GM18873 (cell line): ENCODE measurements around the gene KRTAP5-1.

Source experiments
- ATAC-seq: cut with Tn5 transposase; IDR thresholded peaks from one replicate; pipeline ENCODE4 v1.9.1; 2021; ENCODE audit warnings: mild to moderate bottlenecking, moderate library complexity, moderate number of reproducible peaks; ENCODE audit not compliant: unreplicated experiment, low FRiP score

KRTAP5-1 gene

DNA sequence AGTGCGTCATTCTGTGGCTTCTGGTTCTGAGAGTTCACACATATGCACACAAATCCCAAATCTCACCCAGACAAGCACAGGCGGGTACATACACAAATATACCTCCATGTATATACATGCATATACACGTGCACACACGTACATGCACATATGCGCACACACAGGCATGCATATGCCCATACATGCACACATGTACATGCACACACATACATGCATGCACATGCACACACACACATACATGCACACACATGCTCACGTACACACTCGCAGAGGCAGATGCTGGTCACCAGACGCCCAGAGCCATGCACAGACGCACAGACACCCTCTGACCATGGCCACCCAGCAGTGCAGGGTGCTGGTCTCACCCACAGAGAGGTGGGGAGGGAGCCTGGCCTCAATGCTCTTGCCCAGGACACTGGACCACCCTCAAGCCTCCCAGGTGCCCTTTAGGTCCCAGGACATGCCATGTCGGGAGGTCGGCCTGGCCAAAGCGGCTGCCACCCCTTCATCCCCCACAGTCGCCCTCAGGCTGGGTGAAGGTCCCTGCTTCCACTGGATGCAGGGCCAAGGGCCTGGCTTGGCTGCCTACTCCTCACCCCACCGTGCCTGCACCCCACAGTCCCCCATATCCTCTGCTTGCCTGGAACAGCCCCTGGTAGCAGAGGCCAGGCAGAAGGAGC lies 22.5 kb downstream of the KRTAP5-1 start:
- ATAC-seq = no peak

DNA sequence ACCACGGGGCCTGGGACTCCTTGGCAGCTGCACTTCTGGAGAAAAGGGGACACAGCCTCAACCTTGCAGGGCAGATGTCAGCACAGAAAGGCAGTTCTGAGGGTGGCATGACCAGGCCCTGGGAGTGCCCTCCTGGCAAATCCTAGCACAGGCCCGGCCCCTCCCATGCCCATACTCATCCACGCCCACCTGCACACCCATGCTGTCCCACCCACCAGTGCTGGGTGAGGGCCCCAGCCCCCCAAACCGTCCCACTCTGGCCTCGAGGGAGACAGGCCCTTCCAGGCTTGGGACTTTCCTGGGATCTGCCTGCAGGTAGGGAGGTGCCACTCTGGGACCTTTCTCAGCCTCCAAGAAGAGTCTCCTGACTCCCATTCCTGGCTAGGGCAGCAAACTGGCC lies 23.1 kb downstream of the KRTAP5-1 start:
- ATAC-seq = no peak

DNA sequence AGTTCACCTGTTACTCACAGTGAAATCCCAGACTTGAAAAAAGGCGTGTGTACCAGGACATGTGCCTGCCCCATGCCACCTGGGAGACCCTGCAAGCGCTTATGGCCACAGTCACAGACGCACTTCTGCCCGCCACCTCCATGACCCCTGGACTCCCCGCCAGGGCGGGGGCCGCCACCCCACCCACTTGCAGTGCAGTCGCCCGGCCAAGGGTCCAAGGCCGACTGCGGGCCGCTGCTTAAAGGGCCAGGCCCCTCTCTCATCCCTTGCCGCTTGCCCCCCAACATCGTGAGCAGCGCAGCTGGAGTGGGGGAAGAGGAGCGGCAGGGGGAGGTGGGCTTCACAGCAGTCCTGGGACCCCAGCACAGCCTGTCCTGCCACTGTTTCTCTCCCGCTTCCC lies 23.8 kb downstream of the KRTAP5-1 start:
- no peak for ATAC-seq

DNA sequence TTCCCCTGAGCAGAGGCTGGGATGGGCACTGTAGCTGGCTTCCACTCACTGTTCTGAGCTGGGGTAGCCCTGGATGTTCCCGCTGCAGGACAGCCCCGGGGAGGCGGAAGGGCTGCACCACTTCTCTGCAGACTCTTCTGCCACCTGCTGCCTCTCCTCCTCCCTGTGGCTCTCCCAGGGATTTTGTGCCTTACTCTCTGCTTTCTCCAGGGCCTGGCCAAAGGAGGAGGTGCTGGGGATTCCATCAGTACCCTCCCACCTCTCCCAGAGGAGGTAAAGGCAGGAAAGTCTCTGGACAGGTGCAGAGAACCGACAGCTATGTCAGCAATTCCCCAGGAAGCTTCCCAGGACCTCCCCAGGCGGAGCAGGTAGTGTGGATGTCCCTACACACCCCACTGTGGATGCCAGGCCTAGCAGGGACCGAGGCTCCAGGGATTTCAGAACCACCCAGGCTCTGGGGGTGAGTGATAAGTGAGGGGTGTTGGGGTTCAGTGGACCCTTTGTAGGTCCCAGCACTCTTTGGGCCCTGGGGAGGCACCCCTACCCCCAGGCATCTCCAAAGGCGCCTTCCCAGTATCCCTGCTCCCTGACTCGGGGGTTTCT lies 24.3 kb downstream of the KRTAP5-1 start:
- ATAC-seq = no peak

DNA sequence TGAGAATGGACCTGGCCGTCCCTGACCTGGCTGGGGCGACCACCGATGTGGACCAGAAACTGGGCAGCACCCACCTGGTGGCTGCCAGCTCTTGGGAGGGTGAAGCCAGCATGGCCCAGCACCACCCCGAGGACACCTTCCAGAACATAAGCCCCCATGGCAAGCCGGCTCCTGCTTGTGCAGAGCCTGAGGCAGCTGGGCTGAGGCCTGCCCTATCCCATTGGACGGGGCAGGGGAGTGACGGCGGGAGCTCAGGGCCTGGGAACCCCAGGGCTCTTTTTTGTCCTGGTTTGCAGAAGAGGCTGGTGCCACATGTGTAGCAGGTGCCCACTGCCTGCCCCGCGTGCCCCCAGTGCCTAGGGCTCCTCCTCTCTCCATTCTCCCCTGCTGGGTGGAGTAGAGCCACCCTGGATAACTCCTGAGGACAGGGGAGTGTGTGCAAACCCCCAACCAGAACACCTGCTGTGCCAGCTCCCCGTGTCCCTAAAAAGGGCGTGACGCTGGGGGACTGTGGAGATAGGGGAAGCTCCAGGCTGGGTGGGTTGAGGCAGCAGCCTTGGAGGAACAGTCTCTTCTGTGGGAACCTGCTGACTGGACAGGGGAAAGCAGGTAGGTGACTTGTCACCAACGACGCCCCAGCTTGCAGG lies 25.0 kb downstream of the KRTAP5-1 start:
- no peak for ATAC-seq

DNA sequence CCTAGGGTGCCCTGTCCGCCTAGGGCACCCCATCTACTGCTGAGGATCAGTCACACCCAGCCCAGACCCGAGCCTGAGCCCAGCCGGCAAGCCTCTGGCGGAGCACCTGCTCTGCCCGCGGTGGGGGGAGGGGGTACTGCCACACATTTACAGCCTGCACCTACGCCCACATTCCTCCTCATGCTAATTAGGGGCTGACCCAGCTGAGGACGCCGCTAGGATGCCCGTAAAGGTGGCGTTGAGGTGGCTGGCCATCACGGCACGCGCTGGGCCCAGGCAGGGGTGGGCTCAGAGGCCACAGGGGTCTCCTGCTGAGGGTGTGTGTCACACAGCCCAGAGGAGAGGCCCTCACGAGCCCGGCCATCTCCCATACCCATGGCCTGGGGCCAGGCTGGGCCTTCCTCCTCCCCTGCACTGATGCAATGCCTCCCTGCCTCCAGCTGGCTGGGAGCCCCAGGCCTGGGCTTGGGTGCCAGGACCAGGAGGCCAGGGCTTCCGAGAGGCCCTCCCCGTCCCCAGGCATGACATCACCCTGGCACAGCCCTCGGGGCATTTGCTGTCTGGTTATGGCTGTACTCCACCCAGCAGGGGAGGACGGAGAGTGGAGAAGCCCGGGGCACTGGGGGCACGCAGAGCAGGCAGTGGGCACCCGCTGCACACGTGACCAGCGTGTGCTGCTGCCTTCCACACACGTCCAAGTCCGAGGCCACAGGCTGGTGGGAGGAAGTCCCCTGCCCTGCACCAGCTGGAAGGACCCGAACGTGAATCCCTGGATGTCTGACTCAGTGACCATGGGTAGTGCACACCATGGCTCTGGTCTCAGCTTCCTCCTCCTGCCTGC lies 25.8 kb downstream of the KRTAP5-1 start:
- no peak for ATAC-seq

DNA sequence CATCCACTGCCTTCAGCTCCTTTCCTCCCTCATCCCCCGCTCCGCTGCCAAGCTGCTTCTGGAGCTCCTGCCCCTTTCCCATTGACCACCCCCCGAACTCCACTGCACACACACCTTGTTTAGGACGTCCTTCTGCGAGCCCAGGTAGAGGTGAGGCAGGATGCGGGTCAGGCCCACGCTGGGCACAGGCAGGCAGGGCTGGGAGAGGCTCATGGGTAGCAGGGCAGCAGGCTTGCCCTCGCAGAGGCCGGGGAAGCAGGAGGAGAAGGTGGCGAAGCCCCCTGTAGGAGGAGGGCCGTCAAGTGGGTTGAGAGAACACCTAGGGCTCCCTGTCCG lies 26.3 kb downstream of the KRTAP5-1 start:
- no peak for ATAC-seq

DNA sequence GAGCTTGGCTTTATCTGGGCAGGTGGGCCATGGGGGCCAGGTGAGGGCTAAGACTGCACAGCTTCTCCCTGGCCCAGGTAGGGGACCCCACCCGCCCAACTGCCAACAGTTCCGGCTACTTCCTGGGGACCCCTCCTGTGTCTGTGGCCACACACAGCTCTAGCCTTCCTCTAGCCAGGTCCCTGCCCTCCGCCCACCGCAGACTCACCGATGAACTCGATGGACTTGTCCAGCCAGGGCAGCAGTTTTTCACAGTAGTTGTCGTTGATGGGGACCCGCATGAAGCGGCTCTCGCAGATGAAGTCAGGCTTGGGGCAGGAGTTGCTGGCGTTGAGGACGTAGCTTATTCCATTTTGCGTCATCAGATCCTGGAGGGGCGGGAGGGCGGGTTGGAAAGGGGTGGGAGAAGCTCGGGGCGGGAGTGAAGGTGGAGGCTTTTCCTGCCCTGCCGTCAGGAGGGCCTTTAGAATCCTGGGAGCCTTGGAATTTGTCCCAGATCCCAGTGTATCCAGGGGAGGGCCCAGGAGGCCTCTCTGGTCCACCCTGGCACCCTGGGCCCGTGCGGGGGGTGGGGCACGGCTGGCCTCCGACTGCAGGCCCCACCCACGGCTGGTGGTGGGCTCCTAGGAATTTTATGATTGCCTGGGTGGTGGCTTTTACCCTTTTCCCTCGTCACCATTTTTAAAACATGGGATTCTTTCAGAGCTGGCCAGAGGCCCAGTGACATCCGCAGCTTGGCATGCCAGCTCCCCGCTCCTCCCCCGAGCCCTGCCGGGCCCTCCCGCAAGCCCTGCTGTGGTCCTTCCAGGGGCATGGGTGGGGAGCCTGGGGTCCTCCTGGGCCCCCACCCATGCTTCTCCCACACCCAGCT lies 26.9 kb downstream of the KRTAP5-1 start:
- no peak for ATAC-seq

DNA sequence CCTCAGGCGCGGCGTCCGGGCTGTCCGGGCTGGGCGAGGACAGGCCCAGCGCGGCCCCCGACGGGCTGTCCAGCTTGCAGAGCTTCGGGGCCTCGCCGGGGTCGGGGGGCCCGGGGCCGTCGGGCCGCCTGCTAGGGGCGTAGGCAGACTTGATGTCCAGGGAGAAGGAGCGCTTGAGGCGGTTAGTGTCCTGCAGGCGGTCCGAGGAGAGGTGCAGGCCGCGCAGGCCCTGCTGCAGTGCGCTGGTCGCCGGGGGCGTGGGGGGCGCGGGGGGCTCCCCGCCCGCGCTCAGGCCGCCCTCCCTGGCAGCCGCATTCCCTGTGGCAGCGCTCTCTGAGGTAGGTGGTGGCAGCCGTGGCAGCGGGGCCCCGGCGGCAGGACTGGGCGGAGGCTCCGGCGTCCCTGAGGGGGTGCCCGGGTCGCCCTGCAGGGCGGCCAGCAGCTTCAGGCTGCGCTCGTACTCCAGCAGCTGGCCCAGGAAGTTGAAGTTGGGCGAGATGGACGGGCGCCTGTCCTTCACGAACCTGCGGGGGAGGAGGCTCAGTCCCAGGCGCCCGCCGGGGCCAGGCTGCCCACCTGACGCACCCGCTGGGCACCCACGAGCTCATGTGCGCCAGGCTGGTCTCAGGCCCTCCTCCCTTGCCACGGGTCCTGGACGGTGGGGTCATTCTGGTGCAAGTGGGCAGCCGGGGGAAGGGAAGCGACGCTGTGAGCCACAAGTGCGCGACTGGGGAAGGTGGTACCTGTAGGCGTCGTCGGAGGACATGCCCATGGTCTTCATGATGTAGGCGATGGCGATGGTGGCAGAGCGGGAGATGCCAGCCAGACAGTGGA lies 27.8 kb downstream of the KRTAP5-1 start:
- no peak for ATAC-seq

DNA sequence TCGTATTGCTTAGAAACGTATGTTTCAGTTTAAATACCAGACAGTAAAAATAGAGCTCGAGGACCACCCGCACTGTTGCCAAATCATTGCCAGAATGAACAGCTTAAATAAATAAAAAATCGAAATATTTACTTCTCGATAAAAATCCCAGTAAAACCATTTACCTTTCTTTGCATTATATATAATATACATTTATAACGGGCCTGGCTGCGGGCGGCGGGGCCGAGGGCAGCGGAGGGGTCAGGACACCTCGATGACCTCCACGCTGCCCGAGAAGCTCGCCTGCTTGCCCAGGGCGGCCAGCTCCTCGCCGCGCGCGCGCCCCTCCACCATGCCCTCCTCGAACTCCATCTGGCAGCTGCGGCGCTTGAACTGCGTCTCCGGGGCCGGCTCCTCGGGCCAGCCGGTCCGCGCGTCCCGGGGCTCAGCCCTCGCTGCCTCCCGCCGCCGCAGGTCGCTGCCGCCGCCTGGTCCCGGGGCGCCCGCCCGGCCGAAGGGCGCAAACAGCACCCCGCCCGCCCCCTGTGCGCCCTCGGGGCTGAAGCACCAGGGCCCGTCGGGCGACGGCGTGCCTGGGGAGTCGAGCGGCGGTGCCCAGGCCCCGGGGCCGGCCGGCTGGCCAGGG lies 28.7 kb downstream of the KRTAP5-1 start:
- ATAC-seq = no peak

DNA sequence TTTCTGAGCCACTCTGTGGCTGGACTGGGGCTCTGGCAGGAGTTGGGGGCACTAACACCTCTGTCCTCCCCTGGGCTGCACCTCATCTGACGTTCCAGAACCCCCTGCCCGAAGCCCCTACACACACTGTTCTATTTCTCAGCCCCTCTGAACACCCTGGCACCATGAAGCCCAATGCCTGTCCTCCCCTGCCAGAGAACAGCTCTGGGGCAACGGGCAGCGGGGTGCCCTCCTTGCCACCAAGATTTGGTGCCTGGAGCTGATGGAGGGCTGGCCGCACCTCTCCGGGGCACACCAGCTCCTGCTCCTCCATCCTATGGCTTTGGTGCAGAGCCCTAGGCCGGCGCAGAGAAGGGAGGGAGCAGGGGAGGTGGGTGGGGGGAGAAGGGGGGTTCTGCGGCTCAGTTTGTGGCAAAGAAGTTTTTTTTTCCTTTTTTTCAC lies 29.4 kb downstream of the KRTAP5-1 start:
- ATAC-seq = no peak

DNA sequence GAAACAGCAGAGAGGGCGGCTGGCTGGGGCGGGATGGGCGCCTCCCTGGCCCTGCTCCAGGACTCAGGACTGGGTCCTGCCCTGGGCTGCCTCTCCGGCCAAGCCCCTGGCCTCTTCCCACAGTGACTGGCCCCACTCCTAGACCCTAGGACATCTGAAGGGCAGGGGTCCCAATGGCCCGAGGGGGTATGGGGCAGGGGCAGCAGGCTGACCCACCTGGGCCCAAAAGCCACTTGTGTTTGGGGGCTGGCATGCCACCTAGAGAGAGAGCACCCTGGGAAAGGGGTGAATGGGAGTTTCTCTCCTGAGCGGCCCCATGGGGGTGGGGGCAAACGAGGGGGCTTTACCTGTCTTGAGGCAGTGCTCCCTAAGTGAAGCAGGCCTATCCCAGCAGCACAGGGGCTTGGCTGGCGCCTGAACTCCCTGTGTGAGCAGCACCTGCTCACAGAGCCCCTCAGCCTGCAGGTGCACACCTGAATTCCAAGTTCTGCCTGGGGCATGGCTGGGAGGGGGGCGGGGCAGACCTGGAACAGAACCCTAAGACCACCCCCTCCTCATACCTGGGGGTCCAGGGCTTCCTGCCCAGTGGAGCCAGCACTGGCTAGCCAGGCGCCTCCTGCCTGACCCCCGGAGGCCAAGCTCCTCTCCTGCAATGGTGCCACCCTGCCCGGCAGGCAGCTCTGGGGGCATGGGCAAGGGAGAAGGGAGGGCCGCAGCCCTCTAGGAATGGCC lies 29.9 kb downstream of the KRTAP5-1 start:
- ATAC-seq = no peak

DNA sequence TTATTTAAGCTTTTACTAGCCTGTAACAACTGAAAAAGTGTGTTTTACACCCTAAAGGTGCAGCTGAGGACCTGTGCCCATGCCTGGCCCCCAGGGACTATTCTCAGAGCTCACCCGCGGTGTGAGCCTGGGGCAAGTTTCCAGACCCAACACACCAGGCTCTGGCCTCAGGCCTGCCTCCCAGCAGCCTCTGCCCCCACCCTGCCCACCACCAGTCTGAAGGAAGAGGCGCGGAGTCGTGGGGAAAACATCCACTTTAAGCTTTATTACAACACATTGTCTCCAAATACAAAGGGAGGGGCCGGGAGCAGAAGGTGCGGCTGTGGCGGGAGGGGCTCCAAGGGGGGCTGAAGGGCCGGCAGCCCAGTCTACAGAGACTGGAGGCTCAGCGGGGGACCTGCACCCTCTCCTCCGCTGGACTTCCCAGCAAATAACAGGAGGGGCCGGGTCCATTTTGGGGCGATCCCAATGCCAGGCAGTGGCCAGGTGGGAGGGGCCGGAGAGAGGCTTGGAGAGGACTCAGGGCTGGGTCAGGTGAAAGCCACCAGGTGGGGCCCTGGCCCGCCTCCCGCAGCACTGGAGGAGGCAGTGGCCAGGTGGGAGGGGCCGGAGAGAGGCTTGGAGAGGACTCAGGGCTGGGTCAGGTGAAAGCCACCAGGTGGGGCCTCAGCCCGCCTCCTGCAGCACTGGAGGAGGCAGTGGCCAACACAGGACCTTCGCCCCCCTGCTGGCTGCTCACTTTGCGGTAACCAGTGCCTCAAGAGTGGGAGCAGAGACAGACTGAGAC lies 31.1 kb downstream of the KRTAP5-1 start:
- ATAC-seq = no peak

DNA sequence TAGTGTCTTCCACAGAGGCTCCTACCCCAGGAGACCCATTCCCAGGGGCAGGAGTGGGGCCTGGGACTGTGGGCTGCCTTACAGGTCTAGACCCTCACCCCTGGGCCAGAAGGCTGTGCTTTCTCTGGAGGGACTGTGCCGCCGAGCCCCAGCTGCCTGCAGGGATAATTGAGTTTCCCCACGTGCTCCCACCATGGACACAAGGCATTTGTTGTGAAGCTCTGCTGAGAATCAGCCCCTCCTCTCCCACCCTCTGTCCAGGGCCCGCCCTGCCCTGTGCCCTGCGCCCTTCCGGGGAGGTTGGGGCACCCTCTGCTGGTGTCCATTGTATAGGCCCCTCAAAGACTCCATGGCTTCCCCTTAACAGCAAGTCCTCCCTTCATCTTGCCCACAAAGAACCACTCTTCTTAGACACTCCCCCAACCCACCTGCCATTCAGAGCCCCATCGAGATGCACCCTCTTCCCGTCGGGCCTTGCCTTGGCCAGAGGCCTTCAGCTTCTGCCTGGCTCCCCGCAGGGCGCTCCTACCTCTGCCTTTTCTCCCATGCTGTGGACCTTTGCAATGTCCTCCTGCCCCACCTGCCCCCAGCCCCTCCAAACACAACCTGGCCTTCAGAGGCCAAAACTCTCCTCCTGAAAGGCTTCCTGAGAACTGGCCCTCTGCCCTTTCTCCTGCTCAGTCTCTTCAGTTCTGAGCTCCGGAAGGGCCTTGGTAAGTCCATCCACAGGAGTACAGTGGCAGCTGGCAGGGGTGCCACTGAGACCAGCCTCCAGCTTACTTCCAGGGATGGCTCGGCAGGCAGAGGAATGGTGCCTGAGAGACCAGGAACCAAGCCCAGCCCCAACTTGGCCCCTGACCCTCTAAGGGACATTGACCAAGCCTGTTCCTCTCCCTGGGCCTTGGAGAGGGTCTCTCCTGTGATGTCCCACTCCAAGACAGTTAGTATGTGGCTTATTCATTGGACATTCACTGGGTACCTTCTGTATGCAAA lies 35.4 kb downstream of the KRTAP5-1 start:
- no peak for ATAC-seq

DNA sequence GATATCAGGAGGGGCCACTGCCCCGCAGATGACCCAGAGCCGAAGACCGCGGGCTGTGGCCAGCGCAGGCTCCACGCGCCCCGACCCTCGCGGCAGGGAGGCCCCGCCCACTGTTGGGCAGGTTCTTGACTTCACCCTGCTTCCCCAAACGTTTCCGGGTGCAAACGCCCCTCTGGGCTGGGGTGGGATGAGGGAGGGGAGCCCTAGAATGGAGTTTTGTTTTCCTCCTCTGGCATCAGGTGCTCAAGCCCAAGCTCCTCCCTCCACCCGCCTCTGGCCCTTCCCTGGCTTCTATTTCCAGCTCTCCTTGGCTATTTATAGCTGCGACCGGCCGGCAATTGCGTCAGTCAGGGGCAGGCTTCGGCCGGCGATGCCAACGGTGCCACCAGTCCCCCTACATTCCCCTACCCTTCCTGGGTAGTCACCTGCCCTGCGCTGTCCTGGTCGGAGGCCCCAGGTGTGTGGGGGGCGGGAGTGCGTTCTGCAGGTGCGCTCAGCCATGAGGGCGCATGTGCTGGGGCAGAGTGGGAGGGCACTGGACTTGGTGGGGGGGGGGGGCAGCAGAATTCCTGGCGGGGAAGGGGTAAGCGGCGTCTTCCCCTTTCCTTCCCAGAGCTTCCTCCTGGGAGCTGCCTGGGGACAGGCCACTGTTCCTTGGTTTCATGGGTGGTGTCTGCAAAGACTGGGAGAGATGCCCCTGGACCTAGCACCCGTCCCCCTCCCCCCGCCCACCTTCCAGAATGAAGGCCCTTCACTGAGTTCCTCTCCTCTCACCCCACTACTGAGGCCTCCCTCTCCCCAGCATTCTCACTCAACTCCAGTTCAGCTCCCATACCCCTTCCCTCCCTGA lies 36.6 kb downstream of the KRTAP5-1 start:
- ATAC-seq = no peak
